Measurements from ENCODE around the gene PDE6B. TPM values are rescaled to one million over a fixed set of nuclear protein-coding genes. Genes with fewer than 3 reads are reported as not detected.

Gene PDE6B
- total RNA-seq, 1 donor: under 0.01 TPM

DNA sequence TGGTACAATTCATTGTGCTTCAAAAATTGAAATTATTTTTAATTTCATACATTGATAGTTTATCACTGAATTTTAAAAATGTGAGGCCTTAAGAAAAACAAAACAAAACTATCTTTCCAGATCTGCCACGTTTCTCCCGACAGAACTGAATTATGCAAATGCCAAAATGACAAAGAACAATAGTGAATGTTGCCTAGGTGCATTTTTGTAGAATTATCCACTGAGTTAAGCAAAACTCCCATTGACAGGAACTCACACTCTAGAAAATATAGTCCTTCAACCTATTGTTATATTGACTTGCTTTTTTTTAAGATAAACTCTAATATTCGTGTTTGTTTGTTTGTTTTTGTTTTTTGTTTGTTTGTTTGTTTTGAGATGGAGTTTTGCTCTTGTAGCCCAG is 86.7 kb downstream of the PDE6B start:
- no peak for DNase-seq (ENCODE audit: low read depth)
- TF ChIP-seq, protein P1, sequence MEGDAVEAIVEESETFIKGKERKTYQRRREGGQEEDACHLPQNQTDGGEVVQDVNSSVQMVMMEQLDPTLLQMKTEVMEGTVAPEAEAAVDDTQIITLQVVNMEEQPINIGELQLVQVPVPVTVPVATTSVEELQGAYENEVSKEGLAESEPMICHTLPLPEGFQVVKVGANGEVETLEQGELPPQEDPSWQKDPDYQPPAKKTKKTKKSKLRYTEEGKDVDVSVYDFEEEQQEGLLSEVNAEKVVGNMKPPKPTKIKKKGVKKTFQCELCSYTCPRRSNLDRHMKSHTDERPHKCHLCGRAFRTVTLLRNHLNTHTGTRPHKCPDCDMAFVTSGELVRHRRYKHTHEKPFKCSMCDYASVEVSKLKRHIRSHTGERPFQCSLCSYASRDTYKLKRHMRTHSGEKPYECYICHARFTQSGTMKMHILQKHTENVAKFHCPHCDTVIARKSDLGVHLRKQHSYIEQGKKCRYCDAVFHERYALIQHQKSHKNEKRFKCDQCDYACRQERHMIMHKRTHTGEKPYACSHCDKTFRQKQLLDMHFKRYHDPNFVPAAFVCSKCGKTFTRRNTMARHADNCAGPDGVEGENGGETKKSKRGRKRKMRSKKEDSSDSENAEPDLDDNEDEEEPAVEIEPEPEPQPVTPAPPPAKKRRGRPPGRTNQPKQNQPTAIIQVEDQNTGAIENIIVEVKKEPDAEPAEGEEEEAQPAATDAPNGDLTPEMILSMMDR (IDR thresholded peaks at IDR 0.05; ENCODE audit: insufficient read depth, low read depth, low read length): no peak
- no peak overlapping the region for H3K4me3 ChIP-seq (ENCODE audit: low read depth, low read length)

DNA sequence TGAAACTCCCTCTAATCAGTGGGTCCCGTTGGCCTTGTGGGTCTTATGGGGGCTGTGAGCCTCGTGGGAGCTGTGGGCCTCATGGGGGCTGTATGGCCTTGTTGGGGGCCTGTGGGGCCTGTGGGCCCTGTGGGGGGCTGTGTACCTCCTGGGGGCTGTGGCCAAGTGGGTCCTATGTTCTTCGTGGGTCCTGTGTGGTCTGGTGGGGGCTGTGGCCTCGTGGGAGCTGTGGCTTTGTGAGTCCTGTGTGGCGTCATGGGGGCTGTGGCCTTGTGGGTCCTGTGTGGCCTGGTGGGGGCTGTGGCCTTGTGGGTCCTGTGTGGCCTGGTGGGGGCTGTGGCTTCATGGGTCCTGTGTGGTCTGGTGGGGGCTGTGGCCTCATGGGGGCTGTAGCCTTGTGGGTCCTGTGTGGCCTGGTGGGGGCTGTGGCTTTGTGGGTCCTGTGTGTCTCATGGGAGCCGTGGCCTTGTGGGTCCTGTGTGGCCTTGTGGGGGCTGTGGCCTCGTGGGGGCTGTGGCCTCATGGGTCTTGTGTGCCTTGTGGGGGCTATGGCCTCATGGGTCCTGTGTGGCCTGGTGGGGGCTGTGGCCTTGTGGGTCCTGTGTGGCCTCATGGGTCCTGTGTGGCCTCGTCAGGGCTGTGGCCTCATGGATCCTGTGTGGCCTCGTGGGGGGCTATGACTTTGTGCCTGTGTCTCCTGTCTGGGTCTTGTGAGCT is 87.7 kb downstream of the PDE6B start:
- TF ChIP-seq, protein P1 (IDR thresholded peaks at IDR 0.05; ENCODE audit: insufficient read depth, low read depth, low read length): no peak
- no peak overlapping the region for H3K4me3 ChIP-seq (ENCODE audit: low read depth, low read length)
- no peak for DNase-seq (ENCODE audit: low read depth)

- no peak overlapping the region for H3K4me3 ChIP-seq (ENCODE audit: low read depth, low read length)
- TF ChIP-seq, protein P1 (IDR thresholded peaks at IDR 0.05; ENCODE audit: insufficient read depth, low read depth, low read length): no peak
- DNase-seq (ENCODE audit: low read depth): no peak
Measured at GRCh38 chr4:714087-714486, 88.7 kb downstream of the PDE6B start.

- DNase-seq (ENCODE audit: low read depth): no peak
- H3K4me3 ChIP-seq (ENCODE audit: low read depth, low read length): no peak overlapping the region
- TF ChIP-seq, protein P1 (IDR thresholded peaks at IDR 0.05; ENCODE audit: insufficient read depth, low read depth, low read length): no peak
Measured at GRCh38 chr4:717601-718320, 92.4 kb downstream of the PDE6B start.

GRCh38 chr4:718460-718859 is 93.1 kb downstream of the PDE6B start:
- no peak overlapping the region for H3K4me3 ChIP-seq (ENCODE audit: low read depth, low read length)
- no peak for DNase-seq (ENCODE audit: low read depth)
- TF ChIP-seq, protein P1 (IDR thresholded peaks at IDR 0.05; ENCODE audit: insufficient read depth, low read depth, low read length): no peak

Other genes with a start within 250 kb of the PDE6B start
- 14.8 and 16.4 TPM in 2 replicates for gene ZNF721, start 126.4 kb upstream of the PDE6B start, total RNA-seq
- 39.3 and 47.9 TPM in 2 replicates for gene PIGG, start 126.4 kb upstream of the PDE6B start, total RNA-seq
- gene TMEM271, start 49.3 kb upstream of the PDE6B start, total RNA-seq: not detected in 2 replicates
- gene ATP5ME, start 48.7 kb downstream of the PDE6B start, total RNA-seq: 72.5 and 106 TPM in 2 replicates
- 9.1 and 14.2 TPM in 2 replicates for gene MYL5, start 49.0 kb downstream of the PDE6B start, total RNA-seq
- 3.9 and 7.1 TPM in 2 replicates for gene SLC49A3, start 63.6 kb downstream of the PDE6B start, total RNA-seq
- gene PCGF3, start 80.3 kb downstream of the PDE6B start, total RNA-seq: 36.7 and 40.6 TPM in 2 replicates
- not detected in 2 replicates for gene CPLX1, start 200.6 kb downstream of the PDE6B start, total RNA-seq

Measured in fibroblast of villous mesenchyme (primary cell).